SU-DHL-6 (cell line): ENCODE measurements around the gene IL4R.

Source experiments
- H2AFZ ChIP-seq: fragments of 200-600 bp; sonication (generic); 2 replicates; pipeline ENCODE4 v1.6.1; 2014; ENCODE audit warnings: low read depth, mild to moderate bottlenecking, moderate library complexity, mixed read lengths, antibody characterized with exemption, low read length; ENCODE audit not compliant: severe bottlenecking
- H3F3A ChIP-seq: fragments of 200-600 bp; shearing (Covaris generic); 2 replicates; pipeline ENCODE4 v1.6.0; 2016; ENCODE audit warnings: antibody characterized with exemption, mild to moderate bottlenecking; ENCODE audit not compliant: insufficient read depth
- H3K27ac ChIP-seq: fragments of 200-600 bp; sonication (generic); 2 replicates; pipeline ENCODE4 v1.5.1; 2016; ENCODE audit warnings: low read depth, mild to moderate bottlenecking, low read length, moderate library complexity, mixed read lengths
- H3K27me3 ChIP-seq: fragments of 200-600 bp; sonication (generic), shearing (Covaris generic); 2 replicates; pipeline ENCODE4 v1.6.0; 2014; ENCODE audit warnings: mild to moderate bottlenecking, low read length
- H3K36me3 ChIP-seq: fragments of 200-600 bp; sonication (generic); 2 replicates; pipeline ENCODE4 v1.6.1; 2014; ENCODE audit warnings: mild to moderate bottlenecking, low read length, mixed read lengths
- H3K4me2 ChIP-seq: fragments of 300-600, 200-600 bp; shearing (Covaris generic), sonication (generic); 2 replicates; pipeline ENCODE4 v1.6.0; 2014; ENCODE audit warnings: low read length, low read depth, mild to moderate bottlenecking; ENCODE audit not compliant: poor library complexity, severe bottlenecking
- H3K4me3 ChIP-seq: fragments of 200-600 bp; sonication (generic); 2 replicates; pipeline ENCODE4 v1.5.1; 2014; ENCODE audit warnings: antibody characterized with exemption, low read length, mild to moderate bottlenecking, mixed read lengths; ENCODE audit not compliant: insufficient read depth, poor library complexity, severe bottlenecking
- H3K79me2 ChIP-seq: fragments of 200-600 bp; sonication (generic); 2 replicates; pipeline ENCODE4 v1.6.1; 2014; ENCODE audit warnings: mild to moderate bottlenecking, low read length, moderate library complexity; ENCODE audit not compliant: insufficient read depth
- H3K9ac ChIP-seq: fragments of 200-600 bp; sonication (generic); 2 replicates; pipeline ENCODE4 v1.7.0; 2014; ENCODE audit warnings: mild to moderate bottlenecking, low read length
- H3K9me2 ChIP-seq: fragments of 200-600 bp; sonication (generic); replicated peaks from 2 replicates; pipeline ENCODE4 v1.6.1; 2014; ENCODE audit warnings: low read length; ENCODE audit not compliant: insufficient read depth
- H3K9me3 ChIP-seq: fragments of 200-600 bp; sonication (generic); 2 replicates; pipeline ENCODE4 v1.6.1; 2014; ENCODE audit warnings: low read length, mixed read lengths; ENCODE audit not compliant: insufficient read depth
- H4K20me1 ChIP-seq: fragments of 200-600 bp; sonication (generic); 2 replicates; pipeline ENCODE4 v1.6.1; 2014; ENCODE audit warnings: low read depth, mild to moderate bottlenecking, antibody characterized with exemption, low read length, moderate library complexity, mixed read lengths
- EZH2phosphoT487 ChIP-seq: fragments of 200-600 bp; sonication (generic), shearing (Covaris generic); conservative IDR thresholded peaks from 2 replicates; pipeline ENCODE4 v1.6.1; 2018; ENCODE audit warnings: mild to moderate bottlenecking, antibody characterized with exemption, low read length, moderate library complexity, mixed read lengths
- TF ChIP-seq, protein P1 (sequence below): fragments of 200-600 bp; sonication (generic); IDR thresholded peaks from one replicate; pipeline ENCODE4 v1.5.1; 2017; ENCODE audit warnings: antibody characterized with exemption, mild to moderate bottlenecking, low read length, moderate library complexity; ENCODE audit not compliant: insufficient read depth, poor library complexity, severe bottlenecking

Gene IL4R

GRCh38 chr16:27351989-27352388 lies 38.2 kb downstream of the IL4R start:
- Histone ChIP-seq H3K9me3 (no peaks in the 10 kb centered on the region), H3K27me3 (no peaks in the 10 kb centered on the region), H3K36me3 (peaks cover 24% of the 10 kb centered on the region), H3K4me3 (no peak overlapping the region), H2AFZ (no peak overlapping the region), H4K20me1 (no peaks in the 10 kb centered on the region), H3K9ac (no peak overlapping the region), H3K27ac (no peak overlapping the region), H3K4me2 (no peak overlapping the region), H3K9me2 (no peaks in the 10 kb centered on the region), H3K79me2 (no peaks in the 10 kb centered on the region), H3F3A (no peaks in the 10 kb centered on the region)
- TF ChIP-seq, protein P1, sequence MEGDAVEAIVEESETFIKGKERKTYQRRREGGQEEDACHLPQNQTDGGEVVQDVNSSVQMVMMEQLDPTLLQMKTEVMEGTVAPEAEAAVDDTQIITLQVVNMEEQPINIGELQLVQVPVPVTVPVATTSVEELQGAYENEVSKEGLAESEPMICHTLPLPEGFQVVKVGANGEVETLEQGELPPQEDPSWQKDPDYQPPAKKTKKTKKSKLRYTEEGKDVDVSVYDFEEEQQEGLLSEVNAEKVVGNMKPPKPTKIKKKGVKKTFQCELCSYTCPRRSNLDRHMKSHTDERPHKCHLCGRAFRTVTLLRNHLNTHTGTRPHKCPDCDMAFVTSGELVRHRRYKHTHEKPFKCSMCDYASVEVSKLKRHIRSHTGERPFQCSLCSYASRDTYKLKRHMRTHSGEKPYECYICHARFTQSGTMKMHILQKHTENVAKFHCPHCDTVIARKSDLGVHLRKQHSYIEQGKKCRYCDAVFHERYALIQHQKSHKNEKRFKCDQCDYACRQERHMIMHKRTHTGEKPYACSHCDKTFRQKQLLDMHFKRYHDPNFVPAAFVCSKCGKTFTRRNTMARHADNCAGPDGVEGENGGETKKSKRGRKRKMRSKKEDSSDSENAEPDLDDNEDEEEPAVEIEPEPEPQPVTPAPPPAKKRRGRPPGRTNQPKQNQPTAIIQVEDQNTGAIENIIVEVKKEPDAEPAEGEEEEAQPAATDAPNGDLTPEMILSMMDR: no peak
- TF ChIP-seq EZH2phosphoT487: no peak

DNA sequence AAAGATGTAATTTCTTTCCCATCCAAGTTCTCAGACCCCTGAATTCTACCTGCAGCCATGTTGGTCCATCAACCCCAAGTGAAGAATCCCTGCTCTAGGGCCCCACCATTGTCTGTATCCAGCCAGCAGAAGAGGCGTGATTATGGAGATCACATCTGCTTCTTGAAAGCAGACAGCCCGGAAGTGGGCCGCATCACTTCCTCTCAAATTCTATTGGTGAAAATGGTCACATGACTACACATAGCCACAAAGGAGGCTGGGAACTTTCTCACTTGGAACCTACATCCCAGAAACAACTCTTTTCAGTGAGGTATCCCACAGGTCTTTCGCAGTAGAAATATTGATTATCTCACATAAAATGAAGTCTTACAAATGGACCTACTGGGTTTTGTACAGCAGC lies 40.1 kb downstream of the IL4R start:
- Histone ChIP-seq H3K9ac (no peak overlapping the region), H3K9me3 (no peaks in the 10 kb centered on the region), H2AFZ (no peak overlapping the region), H3K27ac (no peak overlapping the region), H3F3A (no peaks in the 10 kb centered on the region), H3K9me2 (no peaks in the 10 kb centered on the region), H3K79me2 (no peaks in the 10 kb centered on the region), H3K36me3 (peaks cover 33% of the 10 kb centered on the region), H4K20me1 (no peaks in the 10 kb centered on the region), H3K27me3 (no peaks in the 10 kb centered on the region), H3K4me3 (no peak overlapping the region), H3K4me2 (no peak overlapping the region)
- no peak for TF ChIP-seq EZH2phosphoT487
- TF ChIP-seq, protein P1: no peak

DNA sequence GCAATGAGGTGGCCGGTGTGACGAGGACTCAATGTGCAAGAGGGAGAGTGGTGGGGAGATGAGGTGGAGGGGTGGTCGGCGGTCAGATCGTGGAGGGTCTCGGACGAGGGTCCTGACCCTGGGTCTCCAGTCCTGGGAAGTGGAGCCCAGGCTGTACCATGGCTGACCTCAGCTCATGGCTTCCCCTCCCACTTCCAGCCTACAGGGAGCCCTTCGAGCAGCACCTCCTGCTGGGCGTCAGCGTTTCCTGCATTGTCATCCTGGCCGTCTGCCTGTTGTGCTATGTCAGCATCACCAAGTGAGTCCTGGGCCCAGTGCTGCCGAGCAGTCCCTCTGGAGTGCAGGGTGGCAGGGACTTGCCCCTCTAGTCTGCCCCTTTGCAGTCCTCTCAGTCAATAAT lies 41.8 kb downstream of the IL4R start:
- Histone ChIP-seq H3K36me3 (peaks cover 38% of the 10 kb centered on the region), H3K9me2 (no peaks in the 10 kb centered on the region), H3F3A (no peaks in the 10 kb centered on the region), H3K27ac (no peak overlapping the region), H2AFZ (no peak overlapping the region), H3K4me3 (no peak overlapping the region), H3K9ac (no peak overlapping the region), H4K20me1 (no peaks in the 10 kb centered on the region), H3K9me3 (no peaks in the 10 kb centered on the region), H3K4me2 (no peak overlapping the region), H3K79me2 (no peaks in the 10 kb centered on the region), H3K27me3 (no peaks in the 10 kb centered on the region)
- TF ChIP-seq, protein P1: peak; percentile 29
- TF ChIP-seq EZH2phosphoT487: no peak
